HG02759 (cell line): Measurements from ENCODE around the gene CPLX3.

Experiments used
- ATAC-seq: cut with Tn5 transposase; IDR thresholded peaks from one replicate; pipeline ENCODE4 v1.9.1; 2021; ENCODE audit warnings: mild to moderate bottlenecking, moderate library complexity; ENCODE audit not compliant: unreplicated experiment

The CPLX3 gene

GRCh38 chr15:74788042-74788682 is 38.3 kb upstream of the CPLX3 start:
- ATAC-seq = no peak

DNA sequence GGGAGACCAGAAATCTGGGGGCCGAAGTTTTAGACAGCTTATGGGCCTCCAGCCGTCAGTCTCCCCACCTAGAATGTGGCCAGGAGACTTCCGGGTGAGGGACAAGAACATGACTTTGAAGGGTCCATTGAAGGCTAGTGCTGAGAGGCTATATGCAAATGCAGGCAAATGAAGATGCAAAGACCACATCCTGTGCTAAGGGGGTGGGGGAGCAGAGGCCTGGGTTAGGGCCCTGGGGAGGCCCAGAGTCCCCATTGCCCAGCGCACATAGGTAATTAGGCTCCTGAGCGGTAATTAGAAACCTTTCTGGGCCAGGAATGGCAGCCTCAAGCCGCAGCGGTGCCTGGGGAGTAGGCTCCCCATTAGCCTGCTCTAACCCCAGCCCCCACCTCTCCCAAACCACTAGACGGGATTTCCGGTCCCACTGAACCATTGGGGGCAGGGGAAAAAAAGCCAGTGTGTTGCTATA is 37.7 kb upstream of the CPLX3 start:
- peak; percentile 29 for ATAC-seq

DNA sequence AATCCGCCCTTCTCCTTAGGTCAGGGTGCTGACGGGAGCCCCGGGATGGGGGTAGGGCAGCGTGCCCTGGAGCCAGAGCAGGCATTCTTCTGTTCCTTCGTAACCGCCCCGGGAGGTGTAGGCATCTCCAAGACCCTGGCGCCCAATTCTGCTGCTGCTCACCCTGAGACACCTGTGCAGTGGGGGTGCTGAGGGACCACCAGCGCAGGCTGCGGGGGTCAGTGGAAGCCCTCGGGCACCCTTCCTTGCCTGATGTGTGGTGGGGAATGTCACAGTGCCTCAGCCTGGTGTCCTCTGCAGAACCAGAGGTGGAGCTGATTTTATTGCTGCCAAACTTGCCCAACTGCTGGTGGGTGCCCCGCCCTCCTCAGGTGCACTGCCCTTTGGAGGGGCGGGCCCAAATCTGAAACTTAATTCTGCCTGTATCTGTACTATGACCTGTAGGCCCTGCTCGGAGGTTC is 37.2 kb upstream of the CPLX3 start:
- ATAC-seq = no peak

- no peak for ATAC-seq
Observed at GRCh38 chr15:74789741-74790079, 36.7 kb upstream of the CPLX3 start.

GRCh38 chr15:74790080-74790916 is 36.1 kb upstream of the CPLX3 start:
- no peak for ATAC-seq

DNA sequence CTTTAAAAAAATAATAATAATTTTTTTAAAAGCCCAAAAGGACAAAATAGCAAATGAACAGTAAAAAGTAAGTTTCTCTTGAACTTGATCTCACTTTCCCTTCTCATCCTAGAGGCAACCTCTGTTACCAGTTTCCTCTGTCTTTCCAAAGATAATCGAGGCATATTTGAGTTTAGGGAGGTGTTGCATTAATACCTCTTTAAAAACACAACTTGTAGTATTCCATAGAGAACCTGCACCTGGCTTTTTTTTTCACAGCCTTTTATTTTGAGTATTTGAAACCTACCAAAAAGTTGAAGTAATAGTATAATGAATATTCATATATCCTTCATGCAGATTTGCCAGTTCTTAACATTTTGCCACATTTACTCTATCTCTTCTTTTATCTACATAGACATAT is 35.4 kb upstream of the CPLX3 start:
- ATAC-seq = no peak

GRCh38 chr15:74791667-74792066 is 34.8 kb upstream of the CPLX3 start:
- ATAC-seq = no peak

DNA sequence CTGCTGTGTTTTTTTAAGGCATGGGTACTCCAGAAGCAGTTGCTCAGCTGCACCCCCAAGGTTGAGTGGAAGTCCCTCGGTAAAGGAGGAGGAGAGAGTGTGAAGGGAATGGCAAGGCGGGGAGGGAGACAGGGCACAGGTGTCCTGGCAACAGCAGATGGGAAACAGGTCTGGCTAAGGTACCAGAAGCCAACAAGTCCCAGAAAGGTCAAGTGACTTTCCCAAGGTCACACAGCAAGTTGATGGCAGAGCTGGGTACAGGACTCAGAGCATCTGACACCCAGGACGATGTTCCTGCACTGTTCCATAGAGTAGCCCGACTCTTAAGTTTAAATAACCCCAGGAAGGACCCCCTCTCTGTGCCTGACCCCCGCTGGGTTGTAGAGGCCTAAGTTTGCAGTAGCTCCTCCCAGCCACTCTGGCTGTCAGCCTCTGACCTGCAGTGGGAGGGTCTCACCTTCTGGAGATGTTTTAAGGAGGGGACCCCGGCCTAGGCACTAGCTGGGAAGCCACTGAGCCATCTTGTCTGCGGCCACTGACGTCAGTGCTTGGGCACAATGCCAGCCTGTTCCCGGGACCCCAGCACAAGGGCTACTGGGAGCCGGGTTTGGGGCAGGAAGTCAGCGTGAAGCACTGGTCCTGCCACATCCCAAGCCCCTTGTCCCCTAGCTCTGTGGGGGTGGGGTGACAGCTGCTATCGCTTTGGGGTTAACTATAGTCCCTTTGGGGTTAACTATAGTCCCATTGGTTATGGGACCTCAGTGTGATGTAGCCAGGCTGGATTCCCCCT is 34.0 kb upstream of the CPLX3 start:
- no peak for ATAC-seq

GRCh38 chr15:74793135-74794028 is 33.0 kb upstream of the CPLX3 start:
- no peak for ATAC-seq

- ATAC-seq = no peak
Observed at GRCh38 chr15:74794248-74794969, 32.0 kb upstream of the CPLX3 start.

GRCh38 chr15:74794970-74795349 is 31.5 kb upstream of the CPLX3 start:
- no peak for ATAC-seq

DNA sequence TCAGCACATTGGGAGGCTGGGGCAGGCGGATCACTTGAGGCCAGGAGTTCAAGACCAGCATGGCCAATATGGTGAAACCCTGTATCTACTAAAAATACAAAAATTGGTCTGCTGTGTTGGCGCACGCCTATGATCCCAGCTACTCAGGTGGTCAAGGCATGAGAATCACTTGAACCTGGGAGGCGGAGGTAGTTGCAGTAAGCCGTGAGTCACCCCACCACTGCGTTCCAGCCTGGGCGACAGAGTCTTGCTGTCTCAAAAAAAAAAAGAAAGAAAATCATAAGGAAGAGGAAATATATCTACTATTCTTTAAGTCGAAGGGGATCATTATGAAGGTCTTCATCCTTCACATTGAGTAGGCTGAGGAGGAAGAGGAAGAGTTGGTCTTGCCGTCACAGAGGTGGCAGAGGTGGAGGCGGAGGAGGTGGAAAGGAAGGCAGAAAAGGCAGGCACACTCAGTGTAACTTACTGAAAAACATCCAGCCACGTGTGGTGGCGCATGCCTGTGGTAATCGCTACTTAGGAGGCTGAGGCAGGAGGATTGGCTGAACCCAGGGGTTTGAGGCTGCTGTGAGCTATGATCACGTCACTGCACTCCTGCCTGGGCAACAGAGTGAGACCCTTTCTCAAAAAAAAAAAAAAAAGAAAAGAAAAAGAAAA is 30.3 kb upstream of the CPLX3 start:
- ATAC-seq = no peak

GRCh38 chr15:74798388-74799254 is 27.8 kb upstream of the CPLX3 start:
- no peak for ATAC-seq

DNA sequence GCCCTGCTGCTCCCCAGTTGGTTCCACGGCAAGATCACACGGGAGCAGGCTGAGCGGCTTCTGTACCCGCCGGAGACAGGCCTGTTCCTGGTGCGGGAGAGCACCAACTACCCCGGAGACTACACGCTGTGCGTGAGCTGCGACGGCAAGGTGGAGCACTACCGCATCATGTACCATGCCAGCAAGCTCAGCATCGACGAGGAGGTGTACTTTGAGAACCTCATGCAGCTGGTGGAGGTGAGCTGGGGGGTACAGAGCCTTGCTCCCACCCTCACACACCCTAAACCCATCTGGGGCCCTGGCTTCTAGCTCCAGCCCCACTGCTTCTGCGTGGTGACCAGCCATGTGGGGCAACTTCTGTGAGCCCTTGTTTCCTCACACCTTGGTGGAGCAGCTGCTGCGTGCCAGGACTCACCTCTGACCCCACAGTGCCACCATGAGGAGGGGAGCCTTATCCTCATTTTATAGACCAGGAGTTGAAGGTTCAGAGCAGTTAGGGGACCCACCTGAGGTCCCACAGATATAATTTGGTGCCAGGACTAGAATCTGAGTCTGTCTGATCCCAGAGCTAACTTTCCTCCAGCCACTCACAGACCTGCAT is 27.1 kb upstream of the CPLX3 start:
- no peak for ATAC-seq

DNA sequence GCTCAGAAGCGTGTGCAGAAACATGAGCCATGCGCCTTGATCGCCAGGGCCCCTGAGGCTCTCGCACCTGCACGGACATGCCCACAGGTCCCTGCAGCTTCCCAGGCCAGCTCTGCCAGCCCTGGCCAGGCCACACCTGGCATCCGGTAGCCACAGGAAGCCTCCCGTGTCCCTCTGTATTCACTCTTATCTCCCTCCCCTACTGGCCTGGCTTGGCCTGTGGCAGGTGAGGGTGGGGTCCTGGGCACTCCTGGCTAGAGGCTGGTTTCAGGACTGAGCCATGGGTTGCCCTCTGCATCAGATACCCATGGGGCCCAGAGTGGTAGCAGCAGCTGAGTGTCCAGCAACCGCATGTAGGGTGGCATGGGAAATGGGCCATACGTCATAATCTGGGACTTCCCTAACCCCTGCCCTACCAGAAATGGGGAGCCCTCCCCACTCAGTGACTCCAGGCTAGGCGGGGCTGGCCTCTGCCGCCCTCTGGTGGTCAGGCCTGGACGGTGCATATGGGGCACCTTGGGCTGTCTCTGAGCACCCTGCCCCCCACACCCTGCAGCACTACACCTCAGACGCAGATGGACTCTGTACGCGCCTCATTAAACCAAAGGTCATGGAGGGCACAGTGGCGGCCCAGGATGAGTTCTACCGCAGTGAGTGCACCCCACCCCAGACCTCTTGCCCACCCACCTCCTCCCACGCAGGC is 26.4 kb upstream of the CPLX3 start:
- ATAC-seq = peak; percentile 73

DNA sequence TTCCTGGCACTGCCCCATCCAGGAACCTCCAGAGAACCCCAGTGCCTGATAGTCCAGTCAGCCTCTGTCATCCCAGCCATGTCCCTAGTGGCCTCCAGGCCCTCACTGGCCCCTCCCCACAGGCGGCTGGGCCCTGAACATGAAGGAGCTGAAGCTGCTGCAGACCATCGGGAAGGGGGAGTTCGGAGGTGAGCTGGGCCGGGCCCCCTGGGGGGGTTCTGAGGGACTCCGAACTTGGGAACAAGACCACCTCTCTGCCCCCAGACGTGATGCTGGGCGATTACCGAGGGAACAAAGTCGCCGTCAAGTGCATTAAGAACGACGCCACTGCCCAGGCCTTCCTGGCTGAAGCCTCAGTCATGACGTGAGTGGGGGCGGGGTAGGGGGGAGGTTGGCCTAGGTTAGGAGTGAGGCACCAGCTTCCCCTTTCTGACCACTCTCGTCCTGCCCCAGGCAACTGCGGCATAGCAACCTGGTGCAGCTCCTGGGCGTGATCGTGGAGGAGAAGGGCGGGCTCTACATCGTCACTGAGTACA is 25.8 kb upstream of the CPLX3 start:
- no peak for ATAC-seq

DNA sequence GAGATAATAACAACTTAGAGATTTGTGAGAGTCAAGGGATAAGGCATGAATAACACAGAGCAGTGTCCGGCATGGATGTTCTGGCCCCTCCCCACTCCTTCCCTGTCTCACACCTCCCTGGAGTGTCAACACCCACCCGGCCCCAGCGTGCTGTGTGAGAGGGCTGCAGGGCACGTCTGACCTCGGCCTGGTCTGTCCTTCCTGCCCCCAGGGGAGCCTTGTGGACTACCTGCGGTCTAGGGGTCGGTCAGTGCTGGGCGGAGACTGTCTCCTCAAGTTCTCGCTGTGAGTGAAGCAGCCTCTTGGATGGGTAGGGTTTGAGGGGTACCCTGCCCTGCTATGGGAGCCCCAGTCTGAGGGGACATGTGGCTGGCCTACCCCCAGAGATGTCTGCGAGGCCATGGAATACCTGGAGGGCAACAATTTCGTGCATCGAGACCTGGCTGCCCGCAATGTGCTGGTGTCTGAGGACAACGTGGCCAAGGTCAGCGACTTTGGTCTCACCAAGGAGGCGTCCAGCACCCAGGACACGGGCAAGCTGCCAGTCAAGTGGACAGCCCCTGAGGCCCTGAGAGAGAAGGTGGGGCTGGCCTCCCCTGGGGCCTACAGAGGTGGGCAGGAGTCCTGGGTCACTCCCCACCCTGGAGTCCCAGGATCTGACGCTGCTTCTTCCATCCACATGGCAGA is 25.0 kb upstream of the CPLX3 start:
- no peak for ATAC-seq
